CD4-positive, alpha-beta memory T cell (primary cell): ENCODE data around the gene ESF1. TPM values are rescaled to one million over a fixed set of nuclear protein-coding genes. Genes with fewer than 3 reads are reported as not detected.
"Not testable (repeated sequence)": the region's sequence is repeated elsewhere in the genome, so short reads cannot be mapped to it uniquely, and the experiment has no call there.

Source experiments
- CTCF ChIA-PET: fragments of 350-600 bp; sonication (Branson Sonifier 250); formaldehyde crosslinking; loops from one replicate; lab custom pipeline; 2021; ENCODE audit warnings: inconsistent platforms; ENCODE audit not compliant: partially characterized antibody; lab: Charles Lee
- POLR2A ChIA-PET: fragments of 350-600 bp; sonication (Branson Sonifier 250); formaldehyde crosslinking; loops from one replicate; lab custom pipeline; 2021; ENCODE audit not compliant: partially characterized antibody; lab: Charles Lee
- DNase-seq, 5 donors: peaks; one replicate each; pipeline versions ENCODE4 v3.0.0 to v3.0.0-alpha.2; 2020 to 2022; ENCODE audit warnings: mixed read lengths in 1 of 5
- H3K27ac ChIP-seq: one replicate; pipeline ENCODE4 v1.7.0; 2013; ENCODE audit warnings: low read depth, low read length
- H3K27me3 ChIP-seq: 2 replicates; pipeline ENCODE4 v1.7.0; 2013; ENCODE audit warnings: mild to moderate bottlenecking, low read length, moderate library complexity; ENCODE audit not compliant: insufficient read depth
- H3K36me3 ChIP-seq: 2 replicates; pipeline ENCODE4 v1.7.0; 2013; ENCODE audit warnings: mild to moderate bottlenecking, low read length, moderate library complexity; ENCODE audit not compliant: insufficient read depth
- H3K4me1 ChIP-seq: 2 replicates; pipeline ENCODE4 v1.7.0; 2013; ENCODE audit warnings: mild to moderate bottlenecking, low read length, moderate library complexity; ENCODE audit not compliant: insufficient read depth
- H3K4me3 ChIP-seq, 2 donors: one replicate each; pipeline ENCODE4 v1.7.0; 2013; ENCODE audit warnings: low read length in 2 of 2, mild to moderate bottlenecking in 1 of 2
- H3K9me3 ChIP-seq, 2 donors: one replicate each; pipeline ENCODE4 v1.7.0; 2013; ENCODE audit warnings: low read length in 2 of 2, control low read depth in 1 of 2; ENCODE audit not compliant: control insufficient read depth in 1 of 2
- H3K27ac Mint-ChIP-seq, 7 donors: one replicate each; pipeline ENCODE4 v1.8.0; 2020 to 2021; ENCODE audit warnings: mixed read lengths in 7 of 7, mild to moderate bottlenecking in 6 of 7, inconsistent platforms in 3 of 7, moderate library complexity in 3 of 7
- H3K27me3 Mint-ChIP-seq, 2 donors: one replicate each; pipeline ENCODE4 v1.8.0; 2020 to 2021; ENCODE audit warnings: mixed read lengths in 2 of 2
- H3K36me3 Mint-ChIP-seq, 2 donors: one replicate each; pipeline ENCODE4 v1.8.0; 2020 to 2021; ENCODE audit warnings: mixed read lengths in 2 of 2, inconsistent platforms in 1 of 2, mild to moderate bottlenecking in 1 of 2
- H3K4me1 Mint-ChIP-seq, 4 donors: one replicate each; pipeline ENCODE4 v1.8.0; 2020 to 2021; ENCODE audit warnings: mixed read lengths in 4 of 4, mild to moderate bottlenecking in 1 of 4
- H3K4me3 Mint-ChIP-seq, 8 donors: one replicate each; pipeline ENCODE4 v1.8.0; 2020 to 2021; ENCODE audit warnings: mixed read lengths in 8 of 8, mild to moderate bottlenecking in 7 of 8, moderate library complexity in 6 of 8, inconsistent platforms in 3 of 8
- H3K9me3 Mint-ChIP-seq, 8 donors: one replicate each; pipeline ENCODE4 v1.8.0; 2020 to 2021; ENCODE audit warnings: mixed read lengths in 8 of 8, mild to moderate bottlenecking in 5 of 8, inconsistent platforms in 3 of 8, moderate library complexity in 1 of 8
- intact Hi-C: fragments of 100-400 bp; cut with micrococcal nuclease; formaldehyde crosslinking; loops from one replicate; pipeline ENCODE4 v1.15.1; 2023
- polyA plus RNA-seq, 2 donors: library from polyadenylated mRNA; unstranded; fragments of 300-500 nt; fragmentation: Illumina TruSeq; gene quantifications; one replicate each; pipeline ENCODE4 v1.2.3, GENCODE V29; 2021
- total RNA-seq, 2 experiments: library from RNA; stranded (reverse); gene quantifications; one replicate each; pipeline ENCODE4 v1.2.3, GENCODE V29; 2021

Gene ESF1
- total and polyA plus RNA-seq, 4 experiments from 2014 or later, result 8.9 to 13.8 (median 11.5) TPM

DNA sequence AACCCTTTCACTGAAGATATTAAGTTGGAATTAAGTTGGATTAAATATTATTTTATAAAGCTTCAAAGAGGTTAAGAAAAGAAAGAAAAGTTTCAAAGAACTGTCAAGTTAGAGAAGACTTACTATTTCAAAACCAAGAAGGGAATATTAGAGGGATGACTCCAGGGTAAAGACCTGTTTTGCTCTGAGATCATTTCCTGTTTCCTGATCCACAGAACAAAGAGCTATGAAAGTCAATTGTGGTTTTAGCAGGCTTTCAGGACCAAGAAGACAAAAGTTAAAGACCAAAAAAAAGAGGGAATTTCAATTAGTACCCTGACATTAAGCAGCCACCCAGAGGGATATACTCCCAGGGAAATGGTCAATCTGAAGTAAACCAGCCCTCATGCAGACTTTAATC lies 19.4 kb downstream of the ESF1 start:
- peaks cover 51 to 57% of the 10 kb centered on the region in 2 donors for H3K36me3 Mint-ChIP-seq
- no peak overlapping the region for H3K4me3 Mint-ChIP-seq

GRCh38 chr20:13760451-13760946 lies 24.2 kb downstream of the ESF1 start:
- H3K4me3 ChIP-seq, DNase-seq, H3K27ac Mint-ChIP-seq, CTCF ChIA-PET, intact Hi-C loops, H3K27me3 Mint-ChIP-seq, H3K4me1 ChIP-seq, H3K4me3 Mint-ChIP-seq, H3K27me3 ChIP-seq, H3K27ac ChIP-seq, H3K9me3 Mint-ChIP-seq, H3K9me3 ChIP-seq, POLR2A ChIA-PET, H3K4me1 Mint-ChIP-seq: not testable (repeated sequence)
- peaks cover 27% of the 10 kb centered on the region for H3K36me3 ChIP-seq
- peaks cover 44 to 59% of the 10 kb centered on the region in 2 donors for H3K36me3 Mint-ChIP-seq

More for the DNA sequence above, 19.4 kb downstream of the ESF1 start:
- peaks cover 0 to 10% (median 7%) of the 10 kb centered on the region in 8 donors for H3K9me3 Mint-ChIP-seq
- Histone ChIP-seq H3K4me1 (no peaks in the 10 kb centered on the region), H3K4me3 (no peak overlapping the region), H3K9me3 (no peaks in the 10 kb centered on the region), H3K36me3 (peaks cover 32% of the 10 kb centered on the region), H3K27me3 (no peaks in the 10 kb centered on the region), H3K27ac (no peak overlapping the region)
- ChIA-PET CTCF (no interaction called here), POLR2A (no interaction called here)
- no peaks in the 10 kb centered on the region for H3K27me3 Mint-ChIP-seq
- H3K4me1 Mint-ChIP-seq, result peaks cover 0 to 8% (median under 1%) of the 10 kb centered on the region in 4 donors
- intact Hi-C loops, result no loop called here
- no peak for DNase-seq
- H3K27ac Mint-ChIP-seq, result peak overlapping the region in 2 of 7 donors; percentile 73 to 84

DNA sequence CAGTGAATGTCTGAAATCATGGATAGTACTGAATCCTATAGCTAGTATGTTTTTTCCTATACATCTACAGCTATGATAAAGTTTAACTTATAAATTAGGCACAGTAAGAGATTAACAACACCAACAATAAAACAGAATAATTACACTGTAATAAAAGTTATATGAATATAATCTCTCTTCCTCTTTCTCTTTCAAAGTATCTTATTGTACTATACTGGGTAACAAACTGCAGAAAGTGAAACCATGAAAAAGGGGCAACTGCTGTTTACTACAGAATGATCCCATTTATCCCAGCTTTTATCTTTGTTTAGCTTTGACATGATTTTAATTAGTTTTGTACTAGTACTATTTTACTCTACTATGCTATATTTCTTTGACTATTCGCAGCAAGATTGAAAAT lies 25.8 kb downstream of the ESF1 start:
- Mint-ChIP-seq H3K4me3 (no peak overlapping the region), H3K27ac (no peak overlapping the region), H3K4me1 (no peaks in the 10 kb centered on the region), H3K9me3 (no peaks in the 10 kb centered on the region), H3K27me3 (no peaks in the 10 kb centered on the region), H3K36me3 (peaks cover 29 to 44% of the 10 kb centered on the region in 2 donors)
- H3K4me1 ChIP-seq, result no peaks in the 10 kb centered on the region
- no peaks in the 10 kb centered on the region for H3K27me3 ChIP-seq
- H3K27ac ChIP-seq, result no peak overlapping the region
- H3K36me3 ChIP-seq, result peaks cover 20% of the 10 kb centered on the region
- CTCF ChIA-PET, result interaction anchor here (3.1 kb wide), 1 partner anchor 13 kb away, joined by 9 read pairs; no protein-coding TSS in a partner anchor
- H3K9me3 ChIP-seq, result no peaks in the 10 kb centered on the region
- no peak for DNase-seq
- H3K4me3 ChIP-seq, result no peak overlapping the region
- intact Hi-C loops, result no loop called here
- POLR2A ChIA-PET, result interaction anchor here (0.6 kb wide), 1 partner anchor 13 kb away, joined by 3 read pairs; no protein-coding TSS in a partner anchor

DNA sequence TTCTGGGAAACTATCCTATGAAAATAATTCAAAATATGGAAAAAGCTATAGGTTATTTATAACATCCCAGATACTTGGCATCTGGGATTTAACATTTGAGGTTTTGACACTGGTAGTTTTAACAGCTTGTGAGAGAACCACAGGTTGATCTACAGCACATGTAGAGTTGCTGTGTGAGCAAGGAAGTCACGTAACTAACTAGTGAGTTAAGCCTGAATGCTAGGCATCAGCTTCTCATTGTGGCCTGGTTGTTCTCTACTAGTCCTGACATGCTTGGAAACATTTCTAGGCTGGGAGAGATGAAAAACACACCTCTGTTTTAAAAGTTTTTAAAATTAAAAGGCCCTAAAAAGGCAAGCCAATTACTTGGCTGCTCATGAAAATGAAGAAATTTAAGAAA lies 28.2 kb downstream of the ESF1 start:
- ChIA-PET CTCF (interaction anchor here (3.1 kb wide), 1 partner anchor 15 kb away, joined by 9 read pairs; no protein-coding TSS in a partner anchor), POLR2A (interaction anchor here (0.5 kb wide), 1 partner anchor 211 kb away, joined by 3 read pairs; no protein-coding TSS in a partner anchor)
- Mint-ChIP-seq H3K9me3 (no peaks in the 10 kb centered on the region), H3K36me3 (peaks cover 25 to 36% of the 10 kb centered on the region in 2 donors), H3K4me3 (no peak overlapping the region), H3K4me1 (no peaks in the 10 kb centered on the region), H3K27ac (no peak overlapping the region), H3K27me3 (no peaks in the 10 kb centered on the region)
- Histone ChIP-seq H3K27ac (no peak overlapping the region), H3K9me3 (no peaks in the 10 kb centered on the region), H3K27me3 (no peaks in the 10 kb centered on the region), H3K4me3 (no peak overlapping the region), H3K4me1 (no peaks in the 10 kb centered on the region), H3K36me3 (peaks cover 20% of the 10 kb centered on the region)
- DNase-seq, result no peak
- intact Hi-C loops, result no loop called here

- no peaks in the 10 kb centered on the region for H3K9me3 Mint-ChIP-seq
- H3K4me3 Mint-ChIP-seq, result no peak overlapping the region
- H3K27me3 Mint-ChIP-seq, result no peaks in the 10 kb centered on the region
- CTCF ChIA-PET, result no interaction called here
- no peaks in the 10 kb centered on the region for H3K27me3 ChIP-seq
- H3K27ac Mint-ChIP-seq, result no peak overlapping the region
- POLR2A ChIA-PET, result interaction anchor here (0.5 kb wide), 1 partner anchor 211 kb away, joined by 3 read pairs; no protein-coding TSS in a partner anchor
- intact Hi-C loops, result no loop called here
- no peak overlapping the region for H3K27ac ChIP-seq
- H3K4me1 ChIP-seq, result no peaks in the 10 kb centered on the region
- no peak overlapping the region for H3K4me3 ChIP-seq
- peaks cover 31 to 41% of the 10 kb centered on the region in 2 donors for H3K36me3 Mint-ChIP-seq
- DNase-seq, result no peak
- no peaks in the 10 kb centered on the region for H3K9me3 ChIP-seq
- H3K4me1 Mint-ChIP-seq, result no peaks in the 10 kb centered on the region
- H3K36me3 ChIP-seq, result peaks cover 23% of the 10 kb centered on the region
Measured at GRCh38 chr20:13755809-13756208, 28.9 kb downstream of the ESF1 start.

DNA sequence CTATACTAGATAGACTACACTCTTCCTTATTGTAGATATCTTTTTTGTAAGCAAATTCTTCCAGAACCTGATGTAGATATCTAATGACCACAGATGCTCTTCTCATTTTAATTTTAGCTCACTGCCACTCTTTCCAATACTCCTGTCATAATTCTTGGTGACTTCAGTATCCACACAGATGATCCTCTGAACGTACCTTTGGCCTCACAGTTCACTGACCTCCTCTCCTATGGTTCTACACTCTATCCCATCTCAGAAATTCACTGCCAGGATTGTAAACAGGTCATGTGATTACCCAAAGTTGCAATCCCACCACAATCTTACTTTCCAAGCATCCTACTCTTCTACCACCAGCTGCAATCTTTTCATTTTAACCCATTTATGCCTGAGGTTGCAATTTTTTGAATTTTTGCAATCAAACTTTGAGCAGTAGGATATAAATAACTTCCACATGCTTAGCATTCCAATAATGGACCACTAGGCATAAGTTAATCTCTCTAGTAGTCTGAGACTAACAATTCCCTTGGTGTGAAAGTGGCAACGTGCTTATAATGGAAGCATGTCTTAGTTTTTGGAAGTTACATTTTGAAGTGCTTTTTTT lies 31.2 kb downstream of the ESF1 start:
- H3K27me3 ChIP-seq, result no peaks in the 10 kb centered on the region
- Mint-ChIP-seq H3K4me1 (no peaks in the 10 kb centered on the region), H3K36me3 (peaks cover 24 to 30% of the 10 kb centered on the region in 2 donors), H3K9me3 (no peaks in the 10 kb centered on the region), H3K4me3 (no peak overlapping the region), H3K27me3 (no peaks in the 10 kb centered on the region), H3K27ac (no peak overlapping the region)
- DNase-seq, result no peak
- intact Hi-C loops, result no loop called here
- peaks cover 9% of the 10 kb centered on the region for H3K36me3 ChIP-seq
- no peak overlapping the region for H3K27ac ChIP-seq
- POLR2A ChIA-PET, result no interaction called here
- CTCF ChIA-PET, result interaction anchor here (0.9 to 1.7 kb wide), 2 partner anchors 9 to 19 kb away, joined by 3 to 7 read pairs; no protein-coding TSS in a partner anchor
- H3K9me3 ChIP-seq, result no peaks in the 10 kb centered on the region
- no peaks in the 10 kb centered on the region for H3K4me1 ChIP-seq
- no peak overlapping the region for H3K4me3 ChIP-seq

GRCh38 chr20:13749811-13750210 lies 34.9 kb downstream of the ESF1 start:
- Mint-ChIP-seq H3K4me1 (peaks cover 0 to under 1% (median 0%) of the 10 kb centered on the region in 4 donors), H3K27ac (no peak overlapping the region), H3K36me3 (peaks cover 13 to 15% of the 10 kb centered on the region in 2 donors), H3K27me3 (no peaks in the 10 kb centered on the region), H3K9me3 (no peaks in the 10 kb centered on the region), H3K4me3 (no peak overlapping the region)
- DNase-seq, result no peak
- Histone ChIP-seq H3K27me3 (no peaks in the 10 kb centered on the region), H3K4me3 (no peak overlapping the region), H3K36me3 (peaks cover 3% of the 10 kb centered on the region), H3K4me1 (no peaks in the 10 kb centered on the region), H3K27ac (no peak overlapping the region), H3K9me3 (no peaks in the 10 kb centered on the region)
- intact Hi-C loops, result no loop called here
- ChIA-PET CTCF (no interaction called here), POLR2A (no interaction called here)
